Measurements from ENCODE around the gene PTCH1. TPM values are rescaled to one million over a fixed set of nuclear protein-coding genes. Genes with fewer than 3 reads are reported as not detected.

PTCH1 gene
- total RNA-seq, 1 donor from 2014 or later: 104 TPM

DNA sequence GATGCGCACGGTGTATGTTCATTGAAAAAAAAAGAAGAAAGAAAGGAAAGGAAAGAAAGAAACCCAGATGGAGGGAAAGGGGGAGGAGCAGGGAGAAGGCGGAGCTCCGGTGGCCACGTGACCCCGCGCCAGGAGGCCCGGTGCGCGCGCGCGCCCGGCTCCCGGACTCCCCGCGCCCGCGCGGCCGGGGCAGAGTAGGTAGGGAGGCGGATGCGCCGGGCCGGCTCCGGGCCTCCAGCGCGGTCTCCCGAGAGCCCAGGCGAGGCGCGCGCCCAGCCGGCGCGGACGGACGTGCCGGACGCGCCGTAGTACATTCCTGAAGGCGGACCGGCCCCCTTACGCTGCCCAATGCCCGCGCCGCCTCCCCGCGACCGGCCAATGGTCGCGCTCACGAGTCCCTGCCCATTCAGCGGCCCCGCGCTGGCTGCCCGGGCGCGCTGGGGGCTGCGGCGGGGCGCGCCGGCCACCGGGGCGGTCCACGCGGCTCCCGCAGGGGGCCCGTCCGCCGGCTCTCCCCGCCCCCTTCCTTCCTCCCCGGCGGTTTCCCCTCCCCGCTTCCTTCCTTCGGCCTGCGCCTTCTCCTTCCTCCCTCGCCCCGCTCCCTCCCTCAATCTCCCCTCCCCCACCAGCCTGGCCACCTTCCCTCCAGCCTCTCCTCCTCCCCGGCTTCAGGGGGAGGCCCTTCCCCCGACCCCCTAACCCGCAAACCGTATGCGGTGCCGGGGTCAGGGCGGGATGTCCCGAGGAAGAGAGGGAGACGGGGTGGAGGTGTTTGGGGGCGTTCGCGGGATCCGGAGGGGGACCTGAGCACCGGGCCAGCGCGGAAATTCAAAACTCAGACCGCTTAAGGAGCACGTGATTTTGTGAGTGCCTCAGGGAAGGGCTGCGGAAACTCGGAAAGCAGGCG lies 5.8 kb downstream of the PTCH1 start:
- Mint-ChIP-seq H3K9me3 (ENCODE audit: unreplicated experiment) (peaks cover 26% of the 10 kb centered on the region), H3K4me1 (ENCODE audit: low read depth, unreplicated experiment) (peaks cover 20% of the 10 kb centered on the region), H3K36me3 (ENCODE audit: unreplicated experiment) (peaks cover 4% of the 10 kb centered on the region), H3K27ac (ENCODE audit: unreplicated experiment) (peak overlapping the region; percentile 98), H3K27me3 (ENCODE audit: unreplicated experiment) (peaks cover 23% of the 10 kb centered on the region), H3K4me3 (ENCODE audit: unreplicated experiment) (peak overlapping the region; percentile 97)
- TF ChIP-seq CTCF (IDR thresholded peaks at IDR 0.05; ENCODE audit: partially characterized antibody, unreplicated experiment): no peak
- DNase-seq: peak; percentile 92

- Mint-ChIP-seq H3K4me1 (ENCODE audit: low read depth, unreplicated experiment) (peaks cover 20% of the 10 kb centered on the region), H3K4me3 (ENCODE audit: unreplicated experiment) (peak overlapping the region; percentile 97), H3K27me3 (ENCODE audit: unreplicated experiment) (peaks cover 23% of the 10 kb centered on the region), H3K27ac (ENCODE audit: unreplicated experiment) (peak overlapping the region; percentile 98), H3K36me3 (ENCODE audit: unreplicated experiment) (peaks cover 4% of the 10 kb centered on the region), H3K9me3 (ENCODE audit: unreplicated experiment) (peaks cover 28% of the 10 kb centered on the region)
- TF ChIP-seq CTCF (IDR thresholded peaks at IDR 0.05; ENCODE audit: partially characterized antibody, unreplicated experiment): no peak
- peak; percentile 55 for DNase-seq
Measured at GRCh38 chr9:95509851-95510708, 6.7 kb downstream of the PTCH1 start.

DNA sequence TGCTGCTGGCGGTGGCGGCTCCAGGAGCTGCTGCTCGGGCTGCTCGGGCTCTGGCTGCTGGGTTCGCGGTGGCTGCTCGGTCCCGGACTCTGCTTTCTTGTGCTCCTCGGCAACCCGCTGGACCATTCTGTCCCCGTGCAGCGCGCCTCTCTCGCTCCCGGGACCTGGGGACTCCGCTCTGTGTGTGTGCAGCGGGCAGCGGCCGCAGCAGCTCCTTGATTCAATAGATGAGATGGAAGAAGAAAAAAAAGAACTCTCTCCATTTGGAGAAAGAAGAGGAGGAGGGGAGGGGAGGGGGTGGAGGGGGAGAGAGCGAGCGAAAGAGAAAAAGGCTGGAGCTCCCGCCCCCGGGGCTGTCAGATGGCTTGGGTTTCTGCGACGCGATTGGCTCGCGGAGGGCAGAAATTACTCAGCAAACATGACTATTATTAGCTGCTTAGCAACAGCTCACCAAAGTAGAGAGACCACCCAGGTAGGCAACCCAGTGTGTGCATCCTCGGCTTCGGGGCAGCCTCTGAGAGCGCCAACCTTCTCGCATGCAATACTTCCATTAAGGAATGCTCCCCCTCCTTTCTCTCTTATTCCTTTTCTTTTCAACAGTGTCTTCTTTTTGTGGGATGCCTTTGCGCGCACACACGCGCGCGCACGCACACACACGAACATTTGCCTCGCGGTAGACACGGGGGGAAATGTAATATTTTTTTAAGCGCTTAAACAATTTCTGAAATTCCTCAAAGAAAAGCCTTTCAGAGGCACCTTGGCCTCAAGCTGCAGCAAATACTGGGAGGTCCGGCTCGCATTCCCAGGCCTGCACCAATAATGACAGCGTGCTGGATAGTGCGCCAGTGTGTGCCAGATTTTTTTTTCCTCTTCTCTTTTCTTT lies 7.6 kb downstream of the PTCH1 start:
- Mint-ChIP-seq H3K4me3 (ENCODE audit: unreplicated experiment) (peak overlapping the region; percentile 97), H3K9me3 (ENCODE audit: unreplicated experiment) (peaks cover 29% of the 10 kb centered on the region), H3K27ac (ENCODE audit: unreplicated experiment) (peak overlapping the region; percentile 98), H3K4me1 (ENCODE audit: low read depth, unreplicated experiment) (peaks cover 24% of the 10 kb centered on the region), H3K27me3 (ENCODE audit: unreplicated experiment) (peaks cover 25% of the 10 kb centered on the region), H3K36me3 (ENCODE audit: unreplicated experiment) (peaks cover 4% of the 10 kb centered on the region)
- peak; percentile 86 for DNase-seq
- TF ChIP-seq CTCF (IDR thresholded peaks at IDR 0.05; ENCODE audit: partially characterized antibody, unreplicated experiment): no peak

GRCh38 chr9:95508242-95508967 lies 8.4 kb downstream of the PTCH1 start:
- Mint-ChIP-seq H3K9me3 (ENCODE audit: unreplicated experiment) (peaks cover 29% of the 10 kb centered on the region), H3K27me3 (ENCODE audit: unreplicated experiment) (peaks cover 26% of the 10 kb centered on the region), H3K4me1 (ENCODE audit: low read depth, unreplicated experiment) (peaks cover 24% of the 10 kb centered on the region), H3K36me3 (ENCODE audit: unreplicated experiment) (peaks cover 4% of the 10 kb centered on the region), H3K27ac (ENCODE audit: unreplicated experiment) (peak overlapping the region; percentile 100), H3K4me3 (ENCODE audit: unreplicated experiment) (peak overlapping the region; percentile 100)
- TF ChIP-seq CTCF (IDR thresholded peaks at IDR 0.05; ENCODE audit: partially characterized antibody, unreplicated experiment): no peak
- DNase-seq: peak; percentile 40
